GM19328 (cell line): ENCODE data around the gene FOXD3.

Source experiments
- ATAC-seq: cut with Tn5 transposase; IDR thresholded peaks from one replicate; pipeline ENCODE4 v1.9.1; 2021; ENCODE audit warnings: mild to moderate bottlenecking, moderate library complexity; ENCODE audit not compliant: unreplicated experiment

Gene FOXD3

DNA sequence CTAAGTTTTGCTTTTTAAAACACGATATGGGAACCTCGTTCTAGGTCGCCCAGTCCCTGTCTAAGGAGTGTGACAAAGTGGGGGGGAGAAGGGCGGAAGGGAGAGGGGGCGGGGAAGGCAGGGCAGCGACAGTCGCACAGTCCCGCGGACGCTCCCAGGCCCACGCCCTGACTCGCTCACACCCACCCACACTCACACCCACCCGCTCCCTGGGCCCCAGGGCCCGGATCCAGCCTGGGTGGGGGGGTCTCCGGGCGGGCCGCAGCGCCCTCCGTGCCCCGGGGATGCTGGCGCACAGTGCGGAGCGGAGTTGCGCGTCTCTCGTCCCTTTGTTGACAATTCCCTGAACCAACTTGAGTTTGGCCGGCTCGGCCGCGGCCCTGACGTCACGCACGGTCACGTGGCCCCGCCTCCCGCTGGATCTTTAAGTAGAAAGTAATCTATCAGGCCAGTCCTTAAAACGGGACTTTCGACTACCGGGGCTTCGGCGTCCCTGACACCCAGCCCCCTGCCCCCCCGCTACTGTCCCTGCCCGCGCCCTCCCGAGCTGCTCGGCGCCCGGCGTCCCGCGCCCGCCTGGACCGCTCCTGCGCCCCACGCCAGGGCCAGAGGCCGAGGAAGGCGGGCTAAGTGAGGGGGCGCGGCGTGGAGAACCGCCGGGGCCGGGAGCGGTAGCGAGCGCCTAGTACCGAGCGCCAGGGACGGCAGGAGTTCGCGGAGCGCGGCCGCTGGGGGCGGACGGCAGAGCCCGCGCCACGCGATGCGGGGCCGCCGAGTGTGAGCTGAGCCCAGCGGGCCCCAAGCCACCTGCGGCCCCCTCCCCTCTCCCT lies at the start of gene FOXD3:
Gene FOXD3 (plus strand): TSS at position 454 of the 830 bp plus-strand sequence. CDS start 492 bp downstream, outside the sequence.
- ATAC-seq: no peak

DNA sequence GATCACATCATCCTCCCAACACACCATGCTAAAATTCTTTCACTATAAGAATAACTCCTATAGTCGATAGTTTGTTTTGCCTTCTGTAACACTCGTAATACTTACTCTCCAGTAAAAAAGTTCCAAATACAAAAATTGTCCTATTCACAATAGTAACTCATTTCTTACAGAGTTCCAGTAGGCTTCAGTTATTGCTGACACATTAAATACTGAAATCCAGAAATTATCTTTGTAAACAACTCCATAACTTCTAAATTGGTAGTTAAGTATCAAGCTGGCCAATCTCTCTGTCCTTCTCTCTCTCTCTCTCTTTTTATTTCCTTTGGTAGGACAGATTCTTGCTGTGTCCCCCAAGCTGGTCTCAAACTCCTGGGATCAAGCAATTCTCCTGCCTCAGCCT lies 49.6 kb upstream of the FOXD3 start:
- no peak for ATAC-seq

DNA sequence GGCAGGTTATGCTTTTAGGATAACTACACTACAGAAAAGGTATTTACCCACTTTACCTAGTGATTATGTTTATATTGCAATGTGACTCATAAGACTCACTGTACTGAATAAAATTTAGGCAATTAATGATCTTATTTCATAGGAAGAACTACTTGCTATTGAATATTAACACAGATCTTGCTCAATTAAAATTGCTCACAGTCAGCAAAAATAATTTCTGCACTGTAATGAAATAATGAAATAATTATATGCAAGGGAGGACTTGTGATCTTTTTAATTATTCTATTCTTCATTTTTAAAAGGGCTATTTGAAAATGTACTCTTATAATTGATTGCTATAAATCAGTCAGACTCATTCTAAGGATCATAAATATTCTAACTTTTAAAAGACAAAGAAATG lies 48.0 kb upstream of the FOXD3 start:
- no peak for ATAC-seq

DNA sequence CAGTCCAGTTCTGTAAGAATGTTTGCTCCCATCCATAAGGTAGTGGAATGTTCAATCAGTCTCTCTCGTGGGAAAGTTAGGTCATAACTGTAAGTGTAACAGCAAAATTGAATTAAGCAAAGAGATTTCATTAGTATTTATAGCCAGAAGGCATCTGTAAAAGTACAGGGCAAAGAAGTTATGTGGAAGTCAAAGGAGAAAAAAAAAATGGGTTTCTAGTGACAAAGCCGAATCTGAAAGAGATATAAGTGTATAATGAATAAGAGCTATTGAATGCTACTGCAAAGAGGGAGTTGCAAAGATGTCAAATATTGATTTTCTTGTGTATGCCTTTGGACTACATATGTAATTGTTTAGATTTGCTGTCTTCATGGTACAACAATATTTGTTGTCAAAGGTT lies 47.4 kb upstream of the FOXD3 start:
- ATAC-seq: no peak

DNA sequence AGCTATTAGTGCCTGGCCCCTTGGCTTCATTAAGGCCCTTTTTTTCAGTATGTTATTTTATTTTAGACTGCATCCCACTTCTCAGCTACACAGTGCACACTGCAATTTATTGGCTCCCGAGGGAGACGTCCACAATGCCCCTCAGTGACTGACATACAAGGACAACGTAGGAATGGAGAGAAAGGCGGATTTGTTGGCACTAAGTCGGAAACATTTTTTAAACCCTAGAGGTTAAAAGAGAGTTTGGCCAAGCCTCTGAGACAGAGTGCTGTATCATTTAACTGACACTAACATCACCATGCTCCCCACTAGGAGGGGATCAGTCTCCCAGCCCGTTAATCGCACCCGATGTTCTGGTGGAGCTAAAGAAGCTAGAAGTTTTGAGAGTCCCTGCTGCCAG lies 45.7 kb upstream of the FOXD3 start:
- ATAC-seq: no peak

DNA sequence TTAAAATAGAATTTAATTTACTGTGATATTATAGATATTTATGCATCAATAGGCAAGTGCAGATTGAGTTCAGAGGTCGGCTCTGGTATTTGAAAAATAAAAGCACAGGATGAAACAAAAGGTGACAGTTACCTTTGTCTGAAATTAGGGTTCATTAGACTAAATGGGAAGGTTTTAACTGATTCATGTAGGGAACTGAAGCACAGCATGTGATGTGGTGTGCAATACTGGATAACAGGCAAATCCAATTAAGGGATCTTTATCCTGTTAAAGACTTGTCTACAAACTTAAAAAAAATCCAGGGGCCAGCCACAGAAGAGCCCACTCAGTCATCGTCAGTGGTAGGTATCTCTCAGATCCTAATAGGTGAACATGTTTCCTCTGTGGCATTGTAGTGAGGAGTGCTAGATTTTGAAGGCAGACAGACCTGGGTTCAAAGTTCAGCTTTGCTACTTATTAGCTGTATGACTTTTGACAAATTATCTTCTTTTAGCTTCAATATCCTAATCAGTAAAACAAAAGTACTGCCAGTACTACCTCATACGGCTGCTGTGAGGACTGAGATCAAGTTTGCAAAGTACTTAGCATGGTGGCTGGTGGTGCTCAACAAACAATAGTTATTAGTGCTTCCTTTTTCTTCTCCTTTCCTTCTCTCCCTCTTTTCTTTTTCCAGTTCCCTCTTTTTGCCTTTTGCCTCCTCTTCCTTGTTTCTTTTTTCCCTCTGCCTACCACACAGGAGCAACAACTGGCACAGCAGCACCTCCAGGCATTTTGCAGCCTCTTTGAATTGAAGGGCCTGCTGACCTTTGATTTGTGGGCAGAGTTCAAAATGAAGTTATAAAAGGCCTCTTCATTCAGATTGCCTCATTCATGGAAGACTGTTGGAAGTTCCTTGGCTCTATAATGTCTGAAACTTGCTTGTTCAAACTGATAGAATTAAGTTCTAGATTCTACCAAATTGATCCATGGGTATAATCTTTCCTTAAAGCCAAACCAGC lies 44.9 kb upstream of the FOXD3 start:
- ATAC-seq: no peak

DNA sequence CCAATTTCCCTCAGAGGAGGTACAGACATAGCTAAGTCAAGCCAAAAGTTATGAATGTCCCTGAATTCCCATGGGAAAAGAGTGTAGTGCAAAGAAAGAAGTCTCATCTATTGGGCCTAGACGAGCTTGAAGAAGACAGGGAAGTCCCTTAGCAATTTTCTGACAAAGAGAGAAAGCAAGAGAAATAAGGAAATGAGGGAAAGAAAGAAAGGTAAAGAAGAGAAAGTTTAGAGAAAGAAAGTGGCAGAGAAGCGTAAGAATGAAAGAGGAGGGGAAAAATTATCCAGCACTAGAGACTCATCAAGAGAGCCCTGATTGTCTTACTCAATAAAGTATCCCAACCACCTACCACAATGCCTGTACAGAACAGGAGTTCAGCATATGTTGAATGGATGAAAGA lies 40.6 kb upstream of the FOXD3 start:
- no peak for ATAC-seq

DNA sequence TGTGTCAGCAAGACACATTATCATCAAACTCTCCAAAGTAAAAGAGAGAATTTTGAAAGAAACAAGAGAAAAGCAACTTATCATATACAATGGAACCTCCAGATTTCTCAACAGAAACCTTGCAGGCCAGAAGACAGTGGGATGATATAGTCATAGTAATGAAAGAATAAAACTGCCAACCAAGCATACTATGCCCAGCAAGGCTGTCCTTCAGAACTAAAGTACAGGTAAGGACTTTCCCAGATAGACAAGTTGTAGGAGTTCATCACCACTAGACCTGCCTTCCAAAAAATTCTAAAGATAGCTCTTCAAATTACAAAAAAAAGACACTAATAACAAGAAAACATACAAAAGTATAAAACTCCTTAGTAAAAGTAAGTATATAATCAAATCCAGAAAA lies 33.2 kb upstream of the FOXD3 start:
- no peak for ATAC-seq

DNA sequence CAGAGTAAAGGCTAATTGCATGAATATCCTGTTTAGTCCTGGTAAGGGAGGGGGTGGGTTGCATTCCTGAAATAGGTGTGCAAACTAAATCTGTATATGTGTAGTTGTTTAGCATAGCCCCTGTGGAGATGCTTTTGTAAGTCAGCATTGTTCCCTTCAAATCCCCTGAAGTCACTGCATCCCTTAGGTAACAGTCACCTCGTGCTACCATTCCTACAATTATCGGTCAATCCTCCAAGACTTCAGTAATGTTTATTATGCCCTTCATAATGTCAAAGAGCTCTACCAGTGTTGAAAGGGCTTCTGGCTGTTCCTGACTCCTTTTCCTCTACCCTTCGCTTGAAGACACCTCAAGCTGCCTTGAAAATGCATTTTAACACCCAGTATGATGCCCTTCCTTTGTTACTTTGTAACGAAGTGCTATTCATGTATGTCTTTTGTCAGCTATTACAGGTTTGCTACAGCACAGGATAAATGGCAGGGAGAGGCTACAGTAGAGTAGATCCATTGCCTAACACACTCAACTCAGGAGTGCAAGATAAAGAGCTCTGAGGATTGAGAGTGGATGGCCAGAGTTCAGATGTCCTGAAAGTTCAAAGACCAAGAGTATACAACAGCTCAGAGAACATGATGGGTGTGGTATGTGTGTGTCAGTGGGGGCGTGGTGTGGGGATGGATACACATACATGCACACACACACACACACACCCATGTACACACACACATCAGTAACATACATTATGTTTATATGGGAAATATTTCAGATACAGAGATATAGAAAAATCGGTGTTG lies 27.4 kb upstream of the FOXD3 start:
- no peak for ATAC-seq

DNA sequence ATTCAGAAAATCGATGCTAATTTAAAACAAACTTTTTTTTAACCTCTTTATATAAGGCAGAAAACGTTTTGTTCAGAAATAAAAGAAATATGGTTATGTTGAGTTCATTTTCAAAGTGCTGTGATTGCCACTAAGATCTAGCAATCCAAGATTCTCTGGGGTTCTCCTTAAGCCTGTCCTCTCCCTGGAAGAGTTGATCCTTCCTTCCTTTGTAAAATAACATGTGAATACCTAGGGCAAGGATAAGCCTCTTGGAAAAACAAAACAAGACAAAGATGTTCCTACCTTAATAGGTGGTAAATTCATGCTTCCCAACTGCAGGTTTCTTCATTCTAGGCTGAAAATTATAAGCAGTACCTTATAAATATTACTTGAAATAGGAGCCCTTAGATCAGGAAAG lies 18.0 kb upstream of the FOXD3 start:
- ATAC-seq: no peak

DNA sequence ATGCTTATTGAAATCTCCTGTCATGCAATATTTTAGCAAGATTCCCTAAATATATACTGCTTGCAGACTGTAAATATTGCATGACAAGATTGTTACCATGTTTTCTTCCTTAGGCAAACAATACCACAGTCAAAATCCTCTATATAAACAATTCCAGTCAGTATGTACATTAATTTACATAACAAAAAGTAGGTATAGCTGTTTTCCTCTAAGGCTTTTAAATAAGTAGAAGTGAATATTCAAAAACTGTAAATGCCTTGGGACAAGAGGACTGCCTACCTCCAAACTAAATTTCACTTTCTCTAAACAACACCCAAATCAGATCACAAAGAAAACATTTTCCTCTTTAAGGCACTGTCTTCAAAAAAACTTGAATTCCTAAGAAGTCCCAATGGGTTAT lies 17.3 kb upstream of the FOXD3 start:
- ATAC-seq: no peak

DNA sequence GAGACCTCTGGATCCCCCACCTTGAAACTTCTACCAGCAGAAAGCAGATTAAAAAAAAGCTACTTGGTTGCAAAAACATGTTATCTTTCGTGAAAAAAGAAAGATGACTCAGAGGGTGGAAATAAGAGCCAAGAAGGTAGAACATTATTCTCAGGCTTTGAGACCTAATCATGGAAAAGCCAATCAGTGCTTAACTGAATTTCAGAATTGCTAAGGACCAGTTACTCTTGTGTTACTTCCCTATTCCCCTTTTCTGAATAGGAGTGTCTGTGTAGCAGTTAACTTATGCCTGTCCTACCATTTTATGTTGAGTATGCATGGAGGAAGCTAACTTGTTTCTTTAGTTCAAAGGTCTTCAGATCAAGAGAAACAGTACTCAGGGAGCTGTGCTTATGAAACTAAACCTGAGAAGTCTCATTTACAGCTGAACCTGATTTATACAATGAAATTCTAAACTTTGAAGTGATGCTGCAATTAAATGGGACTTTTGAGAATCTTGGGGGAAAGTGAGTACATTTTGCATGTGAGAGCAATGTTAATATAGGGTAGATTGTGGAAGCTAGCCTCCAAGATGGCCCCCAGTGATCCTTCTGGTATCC lies 15.1 kb upstream of the FOXD3 start:
- ATAC-seq: no peak

DNA sequence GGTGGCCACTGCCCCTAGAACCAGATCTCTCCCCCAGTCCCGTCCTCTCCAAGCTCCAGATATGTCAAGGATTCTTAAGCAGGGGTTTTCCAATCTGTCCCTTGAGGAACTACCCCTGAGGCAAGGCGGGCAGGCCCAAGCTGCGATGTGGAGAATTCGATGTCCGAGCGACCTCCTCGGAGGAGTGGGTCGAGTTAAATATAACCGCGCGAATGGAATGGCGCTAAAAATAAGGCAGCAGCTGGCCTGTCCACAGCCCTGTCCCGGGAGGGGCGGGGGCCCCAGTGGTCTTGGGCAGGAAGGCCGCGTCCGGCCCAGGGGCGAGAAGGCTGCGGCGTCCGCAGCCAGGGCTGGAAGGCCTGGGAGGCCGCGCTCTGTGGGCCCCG lies 5.8 kb upstream of the FOXD3 start:
- no peak for ATAC-seq

DNA sequence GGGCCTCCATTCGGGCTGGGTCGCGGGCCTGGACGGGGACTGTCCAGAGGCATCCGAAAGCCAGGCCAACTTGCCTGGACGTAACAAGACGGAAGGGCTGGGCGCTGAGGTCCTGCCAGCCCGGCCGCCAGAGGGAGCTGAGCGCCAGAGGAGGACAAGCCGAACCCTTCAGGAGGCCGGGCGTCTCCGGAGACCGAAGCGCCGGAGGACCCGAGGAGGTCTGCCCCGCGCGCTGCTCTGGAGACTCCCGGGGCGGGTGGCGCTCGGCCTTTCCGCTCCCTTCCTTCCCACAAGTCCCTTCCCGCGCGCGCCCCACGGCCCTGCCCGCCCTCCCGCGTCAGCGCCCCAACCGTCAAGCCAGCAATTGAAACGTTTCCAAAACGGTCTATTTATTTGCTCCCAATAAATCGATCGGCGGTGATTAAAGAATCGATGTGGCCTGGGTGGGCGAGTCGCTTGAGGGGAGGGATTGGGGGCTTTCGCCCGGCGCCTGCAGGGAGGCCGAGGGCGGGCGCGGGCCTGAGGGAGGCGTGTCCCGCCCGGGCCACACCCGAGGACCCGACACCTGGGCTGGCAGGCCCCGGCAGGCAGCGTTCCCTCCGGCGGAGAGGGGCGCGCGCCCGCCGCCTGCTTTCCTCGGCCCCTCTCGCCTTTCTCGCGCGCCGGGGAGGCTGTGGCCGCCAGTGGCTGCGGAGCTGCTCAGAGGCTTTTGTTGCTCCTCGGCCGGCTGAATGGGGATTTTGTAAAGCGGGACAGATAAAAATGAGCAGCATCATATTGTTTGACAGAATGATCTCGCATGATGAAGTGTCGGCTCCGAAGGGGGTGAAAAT lies 5.2 kb upstream of the FOXD3 start:
- ATAC-seq: no peak

DNA sequence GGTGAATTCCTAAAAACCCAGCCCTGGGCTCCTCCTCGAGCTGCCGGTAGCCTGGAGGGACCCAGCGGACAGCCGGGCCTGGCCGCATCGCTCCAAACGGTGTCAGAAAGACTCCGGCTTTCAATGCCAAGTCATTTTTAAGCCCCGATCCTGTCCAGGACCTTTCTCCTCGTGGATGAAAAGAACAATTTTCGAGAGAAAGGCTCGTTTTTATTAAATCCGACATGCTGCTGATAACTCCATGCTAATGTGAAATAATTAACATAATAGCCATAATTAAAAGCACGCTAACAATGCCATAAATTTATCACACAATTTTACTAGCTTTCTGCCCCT lies 4.6 kb upstream of the FOXD3 start:
- no peak for ATAC-seq

DNA sequence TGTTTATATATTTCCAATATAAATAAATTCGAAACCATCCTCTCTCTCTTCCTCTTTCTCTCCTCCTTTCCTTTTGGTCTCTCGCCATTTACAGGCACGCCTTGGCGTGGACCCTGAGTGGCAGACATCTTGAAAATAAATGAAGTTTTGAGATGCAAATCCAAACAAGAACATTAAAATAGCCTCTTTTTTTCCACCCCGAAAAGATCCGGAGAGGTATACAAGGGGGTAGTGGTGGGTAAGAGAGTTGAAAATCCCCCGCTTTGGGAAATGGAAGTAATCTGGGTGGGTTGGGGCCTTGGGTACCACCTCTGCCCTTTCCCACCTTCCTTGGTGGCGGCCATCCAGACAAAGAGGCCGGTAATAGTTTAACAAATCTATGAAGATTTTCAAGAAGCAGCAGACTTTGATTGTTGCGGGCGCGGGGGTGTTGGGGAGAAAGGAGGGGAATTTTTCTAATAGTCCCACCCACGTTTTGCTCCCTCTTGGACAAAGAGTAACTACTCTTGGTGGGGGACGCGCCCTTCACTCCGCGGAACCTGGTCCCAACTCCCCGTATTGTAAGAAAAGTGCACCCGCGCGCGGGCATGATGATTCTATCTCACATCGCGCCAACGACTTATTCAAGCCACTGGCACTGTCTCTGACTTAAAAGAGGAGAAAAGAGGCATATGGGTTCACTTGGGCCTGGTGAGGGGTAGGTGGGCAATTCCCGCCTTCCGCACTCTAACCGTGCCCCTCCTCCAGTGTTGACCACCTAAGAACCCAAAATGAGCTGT lies 4.0 kb upstream of the FOXD3 start:
- ATAC-seq: no peak

DNA sequence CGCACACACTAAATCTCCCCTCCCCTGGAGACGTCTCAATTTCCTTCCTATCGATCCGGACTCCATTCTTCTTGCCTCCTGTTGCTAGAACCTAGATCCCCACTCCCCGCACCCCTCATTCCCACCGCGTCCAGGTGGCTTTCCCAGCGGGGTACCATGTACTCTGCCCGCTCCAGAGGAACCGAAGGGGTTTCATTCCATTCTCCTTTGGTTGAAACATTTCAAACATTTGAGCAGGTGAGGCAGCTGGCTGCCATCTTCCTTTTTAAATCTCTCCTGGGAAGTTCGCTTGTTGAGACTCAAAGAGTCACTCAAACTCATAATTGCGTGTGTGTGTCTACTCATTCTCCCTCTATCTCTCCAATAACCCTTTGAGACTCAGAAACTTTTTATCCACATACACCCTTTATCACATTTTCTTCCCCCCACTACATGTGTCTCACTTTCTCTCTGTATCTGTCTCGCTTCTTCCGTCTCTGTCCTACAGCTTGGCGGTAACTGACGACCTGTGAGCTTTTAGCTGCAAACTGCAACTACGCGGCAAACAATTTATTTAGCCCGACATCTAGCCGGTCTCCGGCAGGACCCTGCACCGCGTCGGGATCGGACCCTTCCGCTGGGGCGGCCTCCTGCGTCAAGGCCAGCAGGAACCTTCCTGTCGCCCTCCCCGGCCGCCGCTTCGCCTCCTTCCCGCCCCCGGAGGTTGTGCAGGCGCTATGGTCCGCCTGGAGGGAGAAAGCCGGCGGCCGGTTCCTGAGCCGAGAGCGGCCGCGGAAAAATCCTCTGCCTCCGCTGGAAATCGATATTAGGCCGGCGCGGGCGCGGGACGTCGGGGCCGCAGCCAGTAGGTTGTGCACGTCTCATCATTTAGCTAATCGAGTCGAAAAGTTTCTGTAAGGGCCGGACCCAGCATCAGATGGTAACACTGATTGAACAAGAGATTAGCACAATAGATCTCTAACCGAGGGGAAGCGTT lies 3.0 kb upstream of the FOXD3 start:
- no peak for ATAC-seq
